Neural cell (in vitro differentiated cells): ENCODE measurements around the gene PDE3A.

ENCODE experiments used
- EP300 ChIP-seq: fragments of 450-650 bp; conservative IDR thresholded peaks from 2 replicates; pipeline ENCODE4 v1.6.1; 2014; ENCODE audit warnings: antibody characterized with exemption, mild to moderate bottlenecking, moderate library complexity; ENCODE audit not compliant: poor library complexity, severe bottlenecking
- EZH2 ChIP-seq: fragments of 200-600, 300-800 bp; shearing (Covaris generic), sonication (generic); IDR thresholded peaks from 2 replicates; pipeline ENCODE4 v1.6.1; 2014; ENCODE audit warnings: antibody characterized with exemption, low read length, borderline replicate concordance, mild to moderate bottlenecking; ENCODE audit not compliant: insufficient read depth, poor library complexity, severe bottlenecking
- MXI1 ChIP-seq: fragments of 450-650 bp; conservative IDR thresholded peaks from 2 replicates; pipeline ENCODE4 v1.6.1; 2014; ENCODE audit warnings: antibody characterized with exemption, mild to moderate bottlenecking; ENCODE audit not compliant: poor library complexity, severe bottlenecking
- POLR2AphosphoS5 ChIP-seq: IDR thresholded peaks from 2 replicates; pipeline ENCODE4 v1.6.1; 2012
- RAD21 ChIP-seq: fragments of 450-650 bp; conservative IDR thresholded peaks from 2 replicates; pipeline ENCODE4 v1.6.1; 2014; ENCODE audit warnings: antibody characterized with exemption, mild to moderate bottlenecking, moderate library complexity
- REST ChIP-seq: IDR thresholded peaks from 2 replicates; pipeline ENCODE4 v1.6.1; 2012; ENCODE audit warnings: borderline replicate concordance
- TAF1 ChIP-seq: IDR thresholded peaks from 2 replicates; pipeline ENCODE4 v1.6.1; 2012; ENCODE audit warnings: low read depth
- TF ChIP-seq, protein P1 (sequence below): fragments of 450-650 bp; IDR thresholded peaks from 2 replicates; pipeline ENCODE4 v1.5.1; 2014; ENCODE audit warnings: antibody characterized with exemption, mild to moderate bottlenecking, moderate library complexity; ENCODE audit not compliant: poor library complexity, severe bottlenecking

GRCh38 chr12:20576528-20576927 is 208.2 kb downstream of the PDE3A start:
- TF ChIP-seq, protein P1, sequence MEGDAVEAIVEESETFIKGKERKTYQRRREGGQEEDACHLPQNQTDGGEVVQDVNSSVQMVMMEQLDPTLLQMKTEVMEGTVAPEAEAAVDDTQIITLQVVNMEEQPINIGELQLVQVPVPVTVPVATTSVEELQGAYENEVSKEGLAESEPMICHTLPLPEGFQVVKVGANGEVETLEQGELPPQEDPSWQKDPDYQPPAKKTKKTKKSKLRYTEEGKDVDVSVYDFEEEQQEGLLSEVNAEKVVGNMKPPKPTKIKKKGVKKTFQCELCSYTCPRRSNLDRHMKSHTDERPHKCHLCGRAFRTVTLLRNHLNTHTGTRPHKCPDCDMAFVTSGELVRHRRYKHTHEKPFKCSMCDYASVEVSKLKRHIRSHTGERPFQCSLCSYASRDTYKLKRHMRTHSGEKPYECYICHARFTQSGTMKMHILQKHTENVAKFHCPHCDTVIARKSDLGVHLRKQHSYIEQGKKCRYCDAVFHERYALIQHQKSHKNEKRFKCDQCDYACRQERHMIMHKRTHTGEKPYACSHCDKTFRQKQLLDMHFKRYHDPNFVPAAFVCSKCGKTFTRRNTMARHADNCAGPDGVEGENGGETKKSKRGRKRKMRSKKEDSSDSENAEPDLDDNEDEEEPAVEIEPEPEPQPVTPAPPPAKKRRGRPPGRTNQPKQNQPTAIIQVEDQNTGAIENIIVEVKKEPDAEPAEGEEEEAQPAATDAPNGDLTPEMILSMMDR, result no peak
- TF ChIP-seq RAD21 (no peak), EP300 (peak; percentile 91), MXI1 (no peak), REST (no peak), POLR2AphosphoS5 (peak; percentile 71), EZH2 (no peak), TAF1 (no peak)
